Subcutaneous abdominal adipose tissue (tissue), 5 donors: ENCODE data around the gene RALB.

Experiments used
- H3K27ac ChIP-seq: one replicate; pipeline ENCODE4 v1.7.0; 2013; ENCODE audit warnings: low read depth, mild to moderate bottlenecking, inconsistent platforms, low read length, moderate library complexity
- H3K27me3 ChIP-seq, 5 donors: one replicate each; pipeline ENCODE4 v1.7.0; 2013; ENCODE audit warnings: low read length in 5 of 5, inconsistent platforms in 1 of 5; ENCODE audit not compliant: control insufficient read depth in 5 of 5, insufficient read depth in 4 of 5
- H3K36me3 ChIP-seq, 5 donors: one replicate each; pipeline ENCODE4 v1.7.0; 2013; ENCODE audit warnings: low read length in 5 of 5; ENCODE audit not compliant: control insufficient read depth in 5 of 5, insufficient read depth in 5 of 5
- H3K4me1 ChIP-seq, 5 donors: one replicate each; pipeline ENCODE4 v1.7.0; 2013; ENCODE audit warnings: low read length in 5 of 5, mild to moderate bottlenecking in 3 of 5, moderate library complexity in 1 of 5; ENCODE audit not compliant: control insufficient read depth in 5 of 5, insufficient read depth in 5 of 5
- H3K4me3 ChIP-seq, 5 donors: one replicate each; pipeline ENCODE4 v1.7.0; 2013; ENCODE audit warnings: low read length in 5 of 5, low read depth in 1 of 5
- H3K9ac ChIP-seq, 5 donors: one replicate each; pipeline ENCODE4 v1.7.0; 2013; ENCODE audit warnings: low read length in 5 of 5, mild to moderate bottlenecking in 4 of 5, moderate library complexity in 3 of 5
- H3K9me3 ChIP-seq, 5 donors: one replicate each; pipeline ENCODE4 v1.7.0; 2013; ENCODE audit warnings: low read length in 5 of 5; ENCODE audit not compliant: control insufficient read depth in 5 of 5
- donor health status: healthy.
- donor health status: healthy.
- donor health status: healthy.
- donor health status: healthy.
- donor health status: healthy.

Gene RALB

DNA sequence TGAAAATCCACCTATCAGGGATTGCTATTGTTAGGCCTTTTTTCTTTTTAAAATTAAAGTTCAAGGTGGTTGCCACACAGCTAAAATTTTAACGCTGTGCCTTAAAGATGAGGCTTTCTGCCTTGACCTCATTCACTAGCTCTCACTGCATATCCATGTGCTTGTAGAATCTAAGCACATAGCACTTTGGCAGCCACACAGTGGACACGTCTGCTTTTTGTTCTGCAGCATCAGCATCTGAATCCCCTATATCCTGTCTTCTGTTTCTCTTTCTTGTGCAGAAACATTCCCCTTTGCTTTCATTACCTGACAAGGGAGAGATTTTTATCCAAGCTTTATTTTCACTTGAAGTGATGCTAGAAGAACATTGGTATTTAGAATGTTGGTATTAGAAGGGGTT is 38.1 kb downstream of the RALB start:
- peaks cover 0 to 13% (median 7%) of the 10 kb centered on the region in 5 donors for H3K4me1 ChIP-seq
- H3K4me3 ChIP-seq, result no peak overlapping the region
- H3K9me3 ChIP-seq, result no peaks in the 10 kb centered on the region
- H3K9ac ChIP-seq, result no peak overlapping the region
- no peaks in the 10 kb centered on the region for H3K27me3 ChIP-seq
- H3K36me3 ChIP-seq, result peaks cover 18 to 64% (median 29%) of the 10 kb centered on the region in 5 donors
- no peak overlapping the region for H3K27ac ChIP-seq

- Histone ChIP-seq H3K4me1 (peaks cover 0 to 13% (median 7%) of the 10 kb centered on the region in 5 donors), H3K9me3 (no peaks in the 10 kb centered on the region), H3K27me3 (no peaks in the 10 kb centered on the region), H3K9ac (no peak overlapping the region), H3K4me3 (no peak overlapping the region), H3K27ac (no peak overlapping the region), H3K36me3 (peaks cover 18 to 68% (median 29%) of the 10 kb centered on the region in 5 donors)
These were observed 39.0 kb downstream of the RALB start for GRCh38 chr2:120291401-120292311.

DNA sequence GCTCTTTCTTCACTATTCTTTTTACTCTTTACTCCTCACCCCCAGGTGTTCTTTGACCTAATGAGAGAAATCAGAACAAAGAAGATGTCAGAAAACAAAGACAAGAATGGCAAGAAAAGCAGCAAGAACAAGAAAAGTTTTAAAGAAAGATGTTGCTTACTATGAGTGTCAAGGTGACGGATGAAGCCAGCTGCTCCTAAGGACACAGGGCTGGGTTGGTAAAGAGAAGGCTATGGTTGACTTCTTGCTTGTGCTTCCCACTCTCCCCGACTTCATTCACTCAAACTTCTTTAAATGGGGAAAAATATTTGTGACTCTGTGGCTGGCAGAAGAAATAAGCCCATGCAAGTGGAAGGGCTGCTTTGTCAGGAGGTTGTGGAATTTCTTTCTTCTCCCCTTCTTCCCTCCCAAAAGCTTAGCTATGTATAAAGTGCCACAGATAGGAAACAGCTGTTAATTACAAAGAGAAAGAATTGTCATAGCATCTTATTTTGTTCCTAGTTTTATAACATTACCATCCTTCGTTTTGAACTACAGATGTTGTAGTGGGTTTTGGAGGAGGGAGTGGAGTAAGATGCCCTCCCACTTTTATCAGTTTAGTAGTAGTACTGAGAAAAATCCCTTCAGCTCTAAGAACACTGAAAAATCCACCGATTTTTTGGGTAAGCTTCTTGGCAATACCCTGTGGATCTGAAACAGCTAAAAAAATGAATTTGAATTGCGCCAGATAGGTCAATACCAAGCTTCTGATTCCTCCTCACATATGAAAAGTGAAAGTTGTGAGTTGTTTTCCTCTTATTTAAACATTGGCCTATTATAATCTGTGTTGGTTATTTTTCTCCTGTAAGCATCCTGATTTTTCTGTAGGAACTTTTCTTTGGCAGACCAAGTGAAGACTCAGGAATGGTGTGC is 40.7 kb downstream of the RALB start:
- Histone ChIP-seq H3K9me3 (no peaks in the 10 kb centered on the region), H3K27ac (no peak overlapping the region), H3K27me3 (no peaks in the 10 kb centered on the region), H3K9ac (no peak overlapping the region), H3K4me1 (peaks cover 0 to 9% (median 7%) of the 10 kb centered on the region in 5 donors), H3K4me3 (no peak overlapping the region), H3K36me3 (peaks cover 18 to 77% (median 43%) of the 10 kb centered on the region in 5 donors)

DNA sequence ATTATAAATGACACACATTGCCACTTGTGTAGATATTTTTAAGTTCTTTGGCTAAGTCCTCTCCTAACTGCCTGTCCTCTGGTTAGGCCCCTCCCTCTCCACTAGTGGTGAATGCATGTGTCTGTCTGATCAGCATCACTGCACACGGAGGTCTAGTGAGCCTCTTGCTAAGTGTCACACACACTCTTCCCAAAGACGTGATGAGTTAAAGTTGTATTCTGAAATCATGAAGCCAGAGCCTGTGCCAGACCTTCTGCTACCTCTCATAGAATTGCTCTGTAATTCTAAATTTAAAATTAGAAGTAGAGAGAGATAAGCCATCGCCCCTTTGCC is 41.3 kb downstream of the RALB start:
- peaks cover 0 to 9% (median 6%) of the 10 kb centered on the region in 5 donors for H3K4me1 ChIP-seq
- H3K4me3 ChIP-seq, result no peak overlapping the region
- no peak overlapping the region for H3K27ac ChIP-seq
- no peaks in the 10 kb centered on the region for H3K9me3 ChIP-seq
- peaks cover 18 to 83% (median 47%) of the 10 kb centered on the region in 5 donors for H3K36me3 ChIP-seq
- no peaks in the 10 kb centered on the region for H3K27me3 ChIP-seq
- no peak overlapping the region for H3K9ac ChIP-seq

DNA sequence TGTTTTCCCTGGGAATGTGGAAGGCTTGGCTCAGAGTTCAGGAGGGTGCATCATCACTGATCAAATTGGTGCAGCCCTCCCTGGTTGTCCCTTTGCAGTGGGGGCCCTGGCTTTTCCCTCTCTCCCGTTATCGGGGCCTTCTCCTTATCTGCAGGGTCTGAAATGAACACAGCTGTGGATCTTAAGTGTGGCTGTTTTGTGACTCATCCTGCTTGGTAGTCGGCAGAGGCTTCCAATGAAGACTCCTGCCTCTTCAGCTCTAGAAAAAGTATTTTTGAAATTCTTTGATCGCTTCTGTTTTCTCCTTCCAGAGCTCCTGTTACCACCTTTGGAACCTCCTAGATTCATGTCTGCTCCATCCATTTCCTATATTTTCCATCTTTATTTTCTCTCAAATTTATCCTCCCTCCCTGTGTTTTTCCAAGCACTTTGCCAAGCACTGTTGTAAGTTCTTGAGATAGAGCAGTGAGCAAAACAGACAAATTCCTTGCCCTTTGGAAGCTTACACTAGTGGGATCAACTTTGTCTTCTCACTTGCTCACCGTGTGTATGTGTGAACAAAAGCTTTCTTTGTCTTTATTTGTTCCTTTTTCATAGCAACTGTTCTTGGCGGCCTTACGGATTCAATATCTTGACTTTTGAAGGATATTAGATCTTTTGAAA is 45.7 kb downstream of the RALB start:
- peaks cover 13 to 75% (median 51%) of the 10 kb centered on the region in 5 donors for H3K36me3 ChIP-seq
- H3K9me3 ChIP-seq, result no peaks in the 10 kb centered on the region
- no peak overlapping the region for H3K4me3 ChIP-seq
- no peak overlapping the region for H3K9ac ChIP-seq
- H3K27me3 ChIP-seq, result no peaks in the 10 kb centered on the region
- no peaks in the 10 kb centered on the region for H3K4me1 ChIP-seq
- H3K27ac ChIP-seq, result no peak overlapping the region

GRCh38 chr2:120299004-120299403 is 46.4 kb downstream of the RALB start:
- no peak overlapping the region for H3K4me3 ChIP-seq
- H3K9ac ChIP-seq, result no peak overlapping the region
- peaks cover 7 to 73% (median 50%) of the 10 kb centered on the region in 5 donors for H3K36me3 ChIP-seq
- H3K4me1 ChIP-seq, result no peaks in the 10 kb centered on the region
- no peaks in the 10 kb centered on the region for H3K9me3 ChIP-seq
- no peaks in the 10 kb centered on the region for H3K27me3 ChIP-seq
- H3K27ac ChIP-seq, result no peak overlapping the region

DNA sequence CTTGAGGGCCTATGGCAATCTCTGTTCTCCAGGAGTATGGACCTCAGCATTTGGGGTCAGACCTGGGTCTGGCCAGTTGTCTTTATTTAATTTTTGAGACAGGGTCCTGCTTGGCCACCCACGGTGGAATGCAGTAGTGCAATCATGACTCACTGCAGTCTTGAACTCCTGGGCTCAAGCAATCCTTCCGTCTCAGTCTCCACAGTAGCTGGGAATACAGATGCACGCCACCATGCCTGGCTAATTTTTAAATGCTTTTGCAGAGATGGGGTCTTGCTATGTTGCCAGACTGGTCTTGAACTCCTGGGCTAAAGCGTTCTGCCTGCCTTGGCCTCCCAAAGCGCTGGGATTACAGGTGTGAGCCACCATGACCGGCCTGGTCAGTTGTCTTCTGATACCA is 46.9 kb downstream of the RALB start:
- no peaks in the 10 kb centered on the region for H3K27me3 ChIP-seq
- H3K4me3 ChIP-seq, result no peak overlapping the region
- no peak overlapping the region for H3K9ac ChIP-seq
- H3K27ac ChIP-seq, result no peak overlapping the region
- H3K36me3 ChIP-seq, result peaks cover 1 to 67% (median 47%) of the 10 kb centered on the region in 5 donors
- no peaks in the 10 kb centered on the region for H3K9me3 ChIP-seq
- no peaks in the 10 kb centered on the region for H3K4me1 ChIP-seq

GRCh38 chr2:120300385-120300784 is 47.7 kb downstream of the RALB start:
- H3K9ac ChIP-seq, result no peak overlapping the region
- no peaks in the 10 kb centered on the region for H3K27me3 ChIP-seq
- no peaks in the 10 kb centered on the region for H3K9me3 ChIP-seq
- no peaks in the 10 kb centered on the region for H3K4me1 ChIP-seq
- no peak overlapping the region for H3K27ac ChIP-seq
- H3K36me3 ChIP-seq, result peaks cover 0 to 62% (median 47%) of the 10 kb centered on the region in 5 donors
- no peak overlapping the region for H3K4me3 ChIP-seq

GRCh38 chr2:120301284-120301683 is 48.6 kb downstream of the RALB start:
- H3K9ac ChIP-seq, result no peak overlapping the region
- no peaks in the 10 kb centered on the region for H3K27me3 ChIP-seq
- H3K36me3 ChIP-seq, result peaks cover 0 to 59% (median 47%) of the 10 kb centered on the region in 5 donors
- no peak overlapping the region for H3K4me3 ChIP-seq
- H3K27ac ChIP-seq, result no peak overlapping the region
- no peaks in the 10 kb centered on the region for H3K9me3 ChIP-seq
- H3K4me1 ChIP-seq, result peaks cover 0 to 2% (median 0%) of the 10 kb centered on the region in 5 donors
